Tibial artery (tissue), 4 donors: ENCODE results near the gene GPR4.

ENCODE experiments used
- DNase-seq, 2 donors: peaks; one replicate each; pipeline ENCODE4 v3.0.0-alpha.2; 2019
- H3K27ac ChIP-seq, 2 donors: fragments of 200-600 bp; sonication (generic) in 1 of 2; 1 replicate in 1 of 2; 2 replicates in 1 of 2; pipeline ENCODE4 v1.5.1; 2018 to 2019; ENCODE audit warnings: mild to moderate bottlenecking in 1 of 2
- H3K27me3 ChIP-seq, 2 donors: fragments of 200-600 bp; sonication (generic) in 1 of 2; one replicate each; pipeline versions ENCODE4 v1.5.1 to v1.6.0; 2016 to 2019
- H3K36me3 ChIP-seq, 3 donors: fragments of 200-600 bp; sonication (generic) in 2 of 3; one replicate each; pipeline ENCODE4 v1.5.1; 2016 to 2019; ENCODE audit warnings: mild to moderate bottlenecking in 2 of 3
- H3K4me1 ChIP-seq, 4 donors: fragments of 200-600 bp; sonication (generic) in 2 of 4; 1 replicate in 3 of 4; 2 replicates in 1 of 4; pipeline ENCODE4 v1.5.1; 2016 to 2019
- H3K4me3 ChIP-seq, 2 donors: fragments of 200-600 bp; sonication (generic) in 1 of 2; 1 replicate in 1 of 2; 2 replicates in 1 of 2; pipeline ENCODE4 v1.5.1; 2018 to 2019; ENCODE audit warnings: mild to moderate bottlenecking in 2 of 2
- H3K9me3 ChIP-seq, 3 donors: fragments of 200-600 bp; sonication (generic) in 1 of 3; one replicate each; pipeline ENCODE4 v1.5.1; 2016 to 2019
- CTCF ChIP-seq, 2 experiments: fragments of 200-600 bp in 1 of 2; fragments of 450-650 bp in 1 of 2; IDR thresholded peaks; one replicate each; pipeline ENCODE4 v1.5.1; 2017 to 2019; ENCODE audit warnings: antibody characterized with exemption in 2 of 2, mild to moderate bottlenecking in 1 of 2, moderate library complexity in 1 of 2
- intact Hi-C: fragments of 100-400 bp; cut with DNase I; formaldehyde crosslinking; loops from one replicate; pipeline ENCODE4 v1.15.0; 2023; ENCODE audit warnings: low total_unique reads

GPR4 gene

GRCh38 chr19:45591004-45591637, 10.9 kb downstream of the GPR4 start:
- intact Hi-C loops: no loop called here
- Histone ChIP-seq H3K9me3 (no peaks in the 10 kb centered on the region), H3K36me3 (no peaks in the 10 kb centered on the region), H3K4me1 (peaks cover 0 to 5% (median 0%) of the 10 kb centered on the region in 4 donors), H3K27ac (no peak overlapping the region), H3K4me3 (no peak overlapping the region), H3K27me3 (peaks cover 0 to 58% of the 10 kb centered on the region in 2 donors)
- no peak for DNase-seq
- TF ChIP-seq CTCF (IDR thresholded peaks at IDR 0.05): no peak

- intact Hi-C loops: no loop called here
- TF ChIP-seq CTCF (IDR thresholded peaks at IDR 0.05): no peak
- Histone ChIP-seq H3K4me3 (no peak overlapping the region), H3K36me3 (no peaks in the 10 kb centered on the region), H3K27me3 (peaks cover 0 to 52% of the 10 kb centered on the region in 2 donors), H3K9me3 (no peaks in the 10 kb centered on the region), H3K4me1 (peaks cover 0 to 6% (median 2%) of the 10 kb centered on the region in 4 donors), H3K27ac (no peak overlapping the region)
- DNase-seq: no peak
These were observed 11.6 kb downstream of the GPR4 start for GRCh38 chr19:45590300-45591003.

GRCh38 chr19:45589768-45590167, 12.2 kb downstream of the GPR4 start:
- Histone ChIP-seq H3K9me3 (no peaks in the 10 kb centered on the region), H3K27ac (no peak overlapping the region), H3K4me3 (no peak overlapping the region), H3K36me3 (no peaks in the 10 kb centered on the region), H3K27me3 (peaks cover 0 to 45% of the 10 kb centered on the region in 2 donors), H3K4me1 (peaks cover 0 to 11% (median 6%) of the 10 kb centered on the region in 4 donors)
- TF ChIP-seq CTCF (IDR thresholded peaks at IDR 0.05): no peak
- intact Hi-C loops: no loop called here
- no peak for DNase-seq

GRCh38 chr19:45587873-45588272, 14.1 kb downstream of the GPR4 start:
- Histone ChIP-seq H3K27ac (no peak overlapping the region), H3K27me3 (peaks cover 0 to 32% of the 10 kb centered on the region in 2 donors), H3K9me3 (no peaks in the 10 kb centered on the region), H3K36me3 (no peaks in the 10 kb centered on the region), H3K4me1 (peaks cover 0 to 19% (median 12%) of the 10 kb centered on the region in 4 donors), H3K4me3 (no peak overlapping the region)
- TF ChIP-seq CTCF (IDR thresholded peaks at IDR 0.05): no peak
- intact Hi-C loops: no loop called here
- no peak for DNase-seq

- no peak for DNase-seq
- H3K36me3 ChIP-seq: no peaks in the 10 kb centered on the region
- no peak for TF ChIP-seq CTCF (IDR thresholded peaks at IDR 0.05)
- H3K4me3 ChIP-seq: peak overlapping the region; percentile 64 to 69
- H3K27me3 ChIP-seq: peaks cover 0 to 5% of the 10 kb centered on the region in 2 donors
- peak overlapping the region; percentile 89 to 92 for H3K27ac ChIP-seq
- peaks cover 0 to 14% (median 12%) of the 10 kb centered on the region in 4 donors for H3K4me1 ChIP-seq
- intact Hi-C loops: no loop called here
- no peaks in the 10 kb centered on the region for H3K9me3 ChIP-seq
These were observed 16.8 kb downstream of the GPR4 start for GRCh38 chr19:45585158-45585577.
